Measurements from ENCODE around the gene PHKA1.

GRCh38 chrX:72687396-72687795, 26.7 kb downstream of the PHKA1 start:
- TF ChIP-seq CTCF (IDR thresholded peaks at IDR 0.05): no peak
- no peak for TF ChIP-seq POLR2AphosphoS5 (IDR thresholded peaks at IDR 0.05)
- no peak for TF ChIP-seq POLR2A (IDR thresholded peaks at IDR 0.05)
